Mesenchymal stem cell (in vitro differentiated cells and primary cell): Measurements from ENCODE around the gene DCDC1.

Experiments
- DNase-seq: peaks from one replicate; pipeline ENCODE4 v3.0.0-alpha.2; 2013
- H2AFZ ChIP-seq: one replicate; pipeline ENCODE4 v1.6.1; 2013; ENCODE audit warnings: low read depth, mild to moderate bottlenecking, control low read depth, inconsistent platforms, low read length, moderate library complexity
- H2AK5ac ChIP-seq: 2 replicates; pipeline ENCODE4 v1.6.1; 2013; ENCODE audit warnings: low read length, moderate library complexity, mild to moderate bottlenecking, inconsistent platforms; ENCODE audit not compliant: severe bottlenecking
- H2BK120ac ChIP-seq: one replicate; pipeline ENCODE4 v1.6.1; 2013; ENCODE audit warnings: low read depth, mild to moderate bottlenecking, inconsistent platforms, low read length, moderate library complexity
- H2BK12ac ChIP-seq, 2 experiments: one replicate each; pipeline ENCODE4 v1.6.1; 2013; ENCODE audit warnings: inconsistent platforms in 2 of 2, low read length in 2 of 2, mild to moderate bottlenecking in 2 of 2, moderate library complexity in 2 of 2, control low read depth in 1 of 2
- H2BK15ac ChIP-seq: one replicate; pipeline ENCODE4 v1.6.1; 2013; ENCODE audit warnings: mild to moderate bottlenecking, low read depth, inconsistent platforms; ENCODE audit not compliant: poor library complexity, severe bottlenecking
- H2BK5ac ChIP-seq: 2 replicates; pipeline ENCODE4 v1.6.1; 2013; ENCODE audit warnings: low read depth, mild to moderate bottlenecking, low read length, control low read depth, inconsistent platforms; ENCODE audit not compliant: poor library complexity, severe bottlenecking
- H3K14ac ChIP-seq, 2 experiments: one replicate each; pipeline ENCODE4 v1.6.1; 2013; ENCODE audit warnings: inconsistent platforms in 2 of 2, low read length in 2 of 2, control low read depth in 1 of 2, mild to moderate bottlenecking in 1 of 2, moderate library complexity in 1 of 2
- H3K18ac ChIP-seq, 2 experiments: one replicate each; pipeline ENCODE4 v1.6.1; 2013; ENCODE audit warnings: inconsistent platforms in 2 of 2, low read length in 2 of 2, control low read depth in 1 of 2, low read depth in 1 of 2, mild to moderate bottlenecking in 1 of 2
- H3K23ac ChIP-seq, 2 experiments: one replicate each; pipeline ENCODE4 v1.6.1; 2013; ENCODE audit warnings: inconsistent platforms in 2 of 2, low read length in 2 of 2, mild to moderate bottlenecking in 2 of 2, moderate library complexity in 2 of 2, control low read depth in 1 of 2
- H3K27ac ChIP-seq: 2 replicates; pipeline ENCODE4 v1.5.1; 2013; ENCODE audit warnings: mild to moderate bottlenecking, moderate library complexity, low read length, control low read depth, inconsistent platforms; ENCODE audit not compliant: poor library complexity, severe bottlenecking
- H3K27me3 ChIP-seq, 2 experiments: 2 replicates each; pipeline versions ENCODE4 v1.6.1 to v1.7.0; 2013; ENCODE audit warnings: low read length in 2 of 2, mild to moderate bottlenecking in 2 of 2, moderate library complexity in 2 of 2, control low read depth in 1 of 2, inconsistent platforms in 1 of 2; ENCODE audit not compliant: control insufficient read depth in 1 of 2, insufficient read depth in 1 of 2
- H3K36me3 ChIP-seq, 2 experiments: 2 replicates each; pipeline versions ENCODE4 v1.6.1 to v1.7.0; 2013; ENCODE audit warnings: low read length in 2 of 2, control low read depth in 1 of 2, inconsistent platforms in 1 of 2, low read depth in 1 of 2, mild to moderate bottlenecking in 1 of 2; ENCODE audit not compliant: insufficient read depth in 2 of 2, control insufficient read depth in 1 of 2
- H3K4ac ChIP-seq, 2 experiments: one replicate each; pipeline ENCODE4 v1.6.1; 2013; ENCODE audit warnings: inconsistent platforms in 2 of 2, low read length in 2 of 2, mild to moderate bottlenecking in 2 of 2, moderate library complexity in 2 of 2, control low read depth in 1 of 2, low read depth in 1 of 2
- H3K4me1 ChIP-seq: 2 replicates; pipeline ENCODE4 v1.6.1; 2013; ENCODE audit warnings: low read depth, low read length, control low read depth; ENCODE audit not compliant: control insufficient read depth, insufficient read depth
- H3K4me2 ChIP-seq: 2 replicates; pipeline ENCODE4 v1.6.1; 2013; ENCODE audit warnings: low read length, mild to moderate bottlenecking, inconsistent platforms; ENCODE audit not compliant: poor library complexity, severe bottlenecking
- H3K4me3 ChIP-seq, 2 experiments: 2 replicates each; pipeline versions ENCODE4 v1.5.1 to v1.7.0; 2013; ENCODE audit warnings: low read length in 2 of 2, mild to moderate bottlenecking in 2 of 2, control low read depth in 1 of 2, low read depth in 1 of 2; ENCODE audit not compliant: insufficient read depth in 1 of 2
- H3K79me1 ChIP-seq: replicated peaks from 2 replicates; pipeline ENCODE4 v1.6.1; 2013; ENCODE audit warnings: mild to moderate bottlenecking, control low read depth, low read length, inconsistent platforms; ENCODE audit not compliant: poor library complexity, severe bottlenecking
- H3K9ac ChIP-seq: 2 replicates; pipeline ENCODE4 v1.7.0; 2013; ENCODE audit warnings: mild to moderate bottlenecking, low read length, moderate library complexity
- H3K9me3 ChIP-seq: 2 replicates; pipeline ENCODE4 v1.7.0; 2013; ENCODE audit warnings: mild to moderate bottlenecking, low read length; ENCODE audit not compliant: control insufficient read depth
- H4K8ac ChIP-seq: one replicate; pipeline ENCODE4 v1.6.1; 2013; ENCODE audit warnings: inconsistent platforms, mild to moderate bottlenecking, low read length, moderate library complexity
- H4K91ac ChIP-seq: one replicate; pipeline ENCODE4 v1.6.1; 2013; ENCODE audit warnings: mild to moderate bottlenecking, low read length, inconsistent platforms
- WGBS: methylation state at CpG from one replicate; pipeline ENCODE4 v1.1.7; 2013; ENCODE audit warnings: mixed read lengths; 5-methylcytosine and 5-hydroxymethylcytosine counted together

The DCDC1 gene

GRCh38 chr11:31375879-31376278, 6.3 kb upstream of the DCDC1 start:
- Histone ChIP-seq H3K4ac (no peak overlapping the region), H3K23ac (no peak overlapping the region), H3K18ac (no peak overlapping the region), H3K14ac (no peak overlapping the region), H2BK120ac (no peak overlapping the region), H3K27me3 (no peaks in the 10 kb centered on the region), H3K27ac (no peak overlapping the region), H3K4me2 (no peak overlapping the region), H2BK12ac (no peak overlapping the region), H3K36me3 (peaks cover 0 to 9% of the 10 kb centered on the region in 2 experiments), H3K9me3 (no peaks in the 10 kb centered on the region), H3K9ac (no peak overlapping the region), H4K91ac (no peak overlapping the region), H3K4me3 (no peak overlapping the region), H4K8ac (no peak overlapping the region), H2BK5ac (no peak overlapping the region), H3K79me1 (peaks cover 12% of the 10 kb centered on the region), H2BK15ac (no peak overlapping the region), H2AFZ (no peak overlapping the region), H3K4me1 (no peaks in the 10 kb centered on the region), H2AK5ac (no peak overlapping the region)
- 96% methylated on average over 4 of the region's 5 CpGs for WGBS
- DNase-seq: no peak

- WGBS: 92% methylated on average over 4 of the region's 4 CpGs
- no peak overlapping the region for H3K14ac ChIP-seq
Observed at GRCh38 chr11:31366795-31367194, 2.7 kb downstream of the DCDC1 start.

GRCh38 chr11:31361743-31362142, 7.8 kb downstream of the DCDC1 start:
- Histone ChIP-seq H4K8ac (no peak overlapping the region), H3K4ac (no peak overlapping the region), H3K14ac (no peak overlapping the region), H3K18ac (no peak overlapping the region), H3K27me3 (no peaks in the 10 kb centered on the region), H2AFZ (no peak overlapping the region), H3K9ac (no peak overlapping the region), H2BK120ac (no peak overlapping the region), H3K36me3 (no peaks in the 10 kb centered on the region), H4K91ac (no peak overlapping the region), H3K4me1 (no peaks in the 10 kb centered on the region), H3K27ac (no peak overlapping the region), H3K4me3 (no peak overlapping the region), H2BK15ac (no peak overlapping the region), H2AK5ac (no peak overlapping the region), H3K79me1 (no peaks in the 10 kb centered on the region), H2BK12ac (no peak overlapping the region), H3K23ac (no peak overlapping the region), H3K9me3 (no peaks in the 10 kb centered on the region), H2BK5ac (no peak overlapping the region), H3K4me2 (no peak overlapping the region)
- 69% methylated on average over 3 of the region's 4 CpGs for WGBS
- no peak for DNase-seq

More at GRCh38 chr11:31366795-31367194, 2.7 kb downstream of the DCDC1 start:
- Histone ChIP-seq H2BK5ac (no peak overlapping the region), H3K9me3 (no peaks in the 10 kb centered on the region), H3K27ac (no peak overlapping the region), H3K4ac (no peak overlapping the region), H3K4me2 (no peak overlapping the region), H3K36me3 (no peaks in the 10 kb centered on the region), H2AFZ (no peak overlapping the region), H2BK120ac (no peak overlapping the region), H3K9ac (no peak overlapping the region), H4K91ac (no peak overlapping the region), H3K4me3 (no peak overlapping the region), H3K27me3 (no peaks in the 10 kb centered on the region), H2BK15ac (no peak overlapping the region), H3K23ac (no peak overlapping the region), H3K18ac (no peak overlapping the region), H3K4me1 (no peaks in the 10 kb centered on the region), H2BK12ac (no peak overlapping the region), H2AK5ac (no peak overlapping the region), H3K79me1 (peaks cover 5% of the 10 kb centered on the region), H4K8ac (no peak overlapping the region)
- no peak for DNase-seq

- Histone ChIP-seq H3K27me3 (no peaks in the 10 kb centered on the region), H3K4ac (no peak overlapping the region), H3K9me3 (no peaks in the 10 kb centered on the region), H3K27ac (no peak overlapping the region), H4K91ac (no peak overlapping the region), H2AFZ (no peak overlapping the region), H4K8ac (no peak overlapping the region), H2BK120ac (no peak overlapping the region), H3K14ac (no peak overlapping the region), H2BK12ac (no peak overlapping the region), H3K4me3 (no peak overlapping the region), H3K9ac (no peak overlapping the region), H3K4me1 (no peaks in the 10 kb centered on the region), H2BK15ac (no peak overlapping the region), H3K4me2 (no peak overlapping the region), H2AK5ac (no peak overlapping the region), H3K36me3 (no peaks in the 10 kb centered on the region), H3K18ac (no peak overlapping the region), H2BK5ac (no peak overlapping the region), H3K79me1 (no peaks in the 10 kb centered on the region), H3K23ac (no peak overlapping the region)
- DNase-seq: no peak
- WGBS: 88% methylated on average over 2 of the region's 5 CpGs
Observed at GRCh38 chr11:31355817-31356216, 13.7 kb downstream of the DCDC1 start.
